ENCODE data around the gene SMARCC2. TPM values are rescaled to one million over a fixed set of nuclear protein-coding genes. Genes with fewer than 3 reads are reported as not detected.
A peak's percentile ranks its signal among the peaks of the same experiment; 100 is the strongest.

The SMARCC2 gene
- total RNA-seq, 1 donor from 2014 or later = 33.7 TPM

GRCh38 chr12:56188778-56189098 is 545 bp downstream of the SMARCC2 start:
- no peaks in the 10 kb centered on the region for H3K27me3 ChIP-seq (ENCODE audit: control insufficient read depth, insufficient read depth, low read length)
- no peak for DNase-seq (ENCODE audit: low read depth)
- H3K4me3 ChIP-seq (ENCODE audit: low read depth, low read length) = peak overlapping the region; percentile 79
- TF ChIP-seq, protein P1, sequence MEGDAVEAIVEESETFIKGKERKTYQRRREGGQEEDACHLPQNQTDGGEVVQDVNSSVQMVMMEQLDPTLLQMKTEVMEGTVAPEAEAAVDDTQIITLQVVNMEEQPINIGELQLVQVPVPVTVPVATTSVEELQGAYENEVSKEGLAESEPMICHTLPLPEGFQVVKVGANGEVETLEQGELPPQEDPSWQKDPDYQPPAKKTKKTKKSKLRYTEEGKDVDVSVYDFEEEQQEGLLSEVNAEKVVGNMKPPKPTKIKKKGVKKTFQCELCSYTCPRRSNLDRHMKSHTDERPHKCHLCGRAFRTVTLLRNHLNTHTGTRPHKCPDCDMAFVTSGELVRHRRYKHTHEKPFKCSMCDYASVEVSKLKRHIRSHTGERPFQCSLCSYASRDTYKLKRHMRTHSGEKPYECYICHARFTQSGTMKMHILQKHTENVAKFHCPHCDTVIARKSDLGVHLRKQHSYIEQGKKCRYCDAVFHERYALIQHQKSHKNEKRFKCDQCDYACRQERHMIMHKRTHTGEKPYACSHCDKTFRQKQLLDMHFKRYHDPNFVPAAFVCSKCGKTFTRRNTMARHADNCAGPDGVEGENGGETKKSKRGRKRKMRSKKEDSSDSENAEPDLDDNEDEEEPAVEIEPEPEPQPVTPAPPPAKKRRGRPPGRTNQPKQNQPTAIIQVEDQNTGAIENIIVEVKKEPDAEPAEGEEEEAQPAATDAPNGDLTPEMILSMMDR (IDR thresholded peaks at IDR 0.05; ENCODE audit: insufficient read depth, low read length, poor library complexity, severe bottlenecking) = no peak
- H3K36me3 ChIP-seq (ENCODE audit: control insufficient read depth, insufficient read depth, low read length) = no peaks in the 10 kb centered on the region

DNA sequence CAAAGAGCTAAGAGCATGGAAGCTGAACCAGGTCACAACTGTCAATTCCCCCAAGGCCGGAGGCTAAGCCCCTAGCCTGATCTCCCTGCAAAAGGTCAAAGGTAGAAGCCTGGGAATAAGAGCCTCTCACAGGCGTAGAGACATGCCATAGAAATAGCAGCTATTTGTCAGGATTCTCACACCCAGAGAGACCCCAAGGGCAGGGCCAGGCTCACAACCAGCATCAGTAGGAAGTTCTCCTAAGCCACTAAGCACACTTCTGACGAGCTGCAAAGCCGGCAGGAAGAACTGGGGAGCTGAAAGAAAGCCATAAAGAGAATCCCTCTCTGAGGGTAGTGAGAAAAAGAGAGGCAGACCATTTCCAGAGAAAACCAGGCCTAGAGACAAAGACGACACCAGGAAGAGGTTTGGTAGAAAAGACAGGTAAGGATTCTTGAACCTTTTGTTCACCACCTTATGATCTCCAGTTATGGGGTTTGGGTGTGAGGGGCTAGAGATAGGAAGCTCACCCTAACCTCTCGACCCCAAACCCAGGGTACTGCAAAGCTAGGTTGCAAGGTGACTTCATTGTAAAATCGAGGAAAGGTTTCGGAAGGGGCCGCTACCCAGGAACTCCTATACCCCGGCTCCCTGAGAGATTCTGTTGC is 1.0 kb downstream of the SMARCC2 start:
- H3K27me3 ChIP-seq (ENCODE audit: control insufficient read depth, insufficient read depth, low read length) = no peaks in the 10 kb centered on the region
- H3K4me3 ChIP-seq (ENCODE audit: low read depth, low read length) = peak overlapping the region; percentile 79
- TF ChIP-seq, protein P1 (IDR thresholded peaks at IDR 0.05; ENCODE audit: insufficient read depth, low read length, poor library complexity, severe bottlenecking) = no peak
- no peak for DNase-seq (ENCODE audit: low read depth)
- H3K36me3 ChIP-seq (ENCODE audit: control insufficient read depth, insufficient read depth, low read length) = no peaks in the 10 kb centered on the region

DNA sequence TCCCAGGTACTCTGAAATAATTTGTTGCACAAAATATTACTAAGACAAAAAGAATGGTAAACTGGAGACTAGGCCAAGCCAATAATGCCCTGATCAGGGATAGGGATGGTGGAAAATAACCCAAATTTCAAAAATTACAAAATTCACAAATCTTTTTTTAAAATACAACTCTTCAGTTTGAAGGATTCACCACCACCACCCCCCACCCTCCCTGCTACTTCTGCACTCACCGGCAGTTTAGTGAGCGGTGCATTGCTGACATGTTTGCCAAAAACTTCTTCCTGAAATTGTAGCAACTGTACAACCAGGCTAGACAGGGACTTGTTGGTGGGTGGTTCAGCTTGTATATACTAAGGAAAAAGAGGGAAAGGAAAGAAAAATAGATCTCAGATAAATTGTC is 2.3 kb downstream of the SMARCC2 start:
- DNase-seq (ENCODE audit: low read depth) = no peak
- H3K4me3 ChIP-seq (ENCODE audit: low read depth, low read length) = no peak overlapping the region
- TF ChIP-seq, protein P1 (IDR thresholded peaks at IDR 0.05; ENCODE audit: insufficient read depth, low read length, poor library complexity, severe bottlenecking) = no peak
- H3K36me3 ChIP-seq (ENCODE audit: control insufficient read depth, insufficient read depth, low read length) = peaks cover 2% of the 10 kb centered on the region
- no peaks in the 10 kb centered on the region for H3K27me3 ChIP-seq (ENCODE audit: control insufficient read depth, insufficient read depth, low read length)

DNA sequence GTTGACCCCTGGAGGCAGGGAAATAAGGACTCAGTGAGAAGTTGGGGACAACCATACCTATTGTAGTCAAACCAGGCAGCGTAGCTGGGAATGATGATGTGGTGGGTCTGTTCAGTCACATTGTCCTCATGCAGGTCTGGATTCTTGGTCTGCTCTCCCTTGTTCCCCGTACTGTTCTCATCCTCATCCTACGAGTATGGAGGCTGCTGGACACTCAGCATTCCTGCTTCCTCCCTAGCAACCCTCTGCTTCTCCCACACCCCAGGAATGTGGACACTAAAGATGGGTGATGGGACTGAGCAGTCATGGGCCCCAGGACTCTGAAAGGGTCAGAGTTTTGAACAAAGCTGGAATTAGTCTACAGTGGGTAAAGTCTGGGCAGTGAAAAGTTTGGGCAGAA is 10.9 kb downstream of the SMARCC2 start:
- TF ChIP-seq, protein P1 (IDR thresholded peaks at IDR 0.05; ENCODE audit: insufficient read depth, low read length, poor library complexity, severe bottlenecking) = no peak
- H3K4me3 ChIP-seq (ENCODE audit: low read depth, low read length) = no peak overlapping the region
- no peak for DNase-seq (ENCODE audit: low read depth)
- peaks cover 7% of the 10 kb centered on the region for H3K36me3 ChIP-seq (ENCODE audit: control insufficient read depth, insufficient read depth, low read length)
- no peaks in the 10 kb centered on the region for H3K27me3 ChIP-seq (ENCODE audit: control insufficient read depth, insufficient read depth, low read length)

GRCh38 chr12:56172839-56173238 is 16.4 kb downstream of the SMARCC2 start:
- H3K4me3 ChIP-seq (ENCODE audit: low read depth, low read length) = no peak overlapping the region
- peaks cover 7% of the 10 kb centered on the region for H3K36me3 ChIP-seq (ENCODE audit: control insufficient read depth, insufficient read depth, low read length)
- TF ChIP-seq, protein P1 (IDR thresholded peaks at IDR 0.05; ENCODE audit: insufficient read depth, low read length, poor library complexity, severe bottlenecking) = no peak
- DNase-seq (ENCODE audit: low read depth) = no peak
- H3K27me3 ChIP-seq (ENCODE audit: control insufficient read depth, insufficient read depth, low read length) = no peaks in the 10 kb centered on the region

GRCh38 chr12:56169229-56169759 is 20.0 kb downstream of the SMARCC2 start:
- DNase-seq (ENCODE audit: low read depth) = no peak
- TF ChIP-seq, protein P1 (IDR thresholded peaks at IDR 0.05; ENCODE audit: insufficient read depth, low read length, poor library complexity, severe bottlenecking) = no peak
- Histone ChIP-seq H3K4me3 (ENCODE audit: low read depth, low read length) (no peak overlapping the region), H3K36me3 (ENCODE audit: control insufficient read depth, insufficient read depth, low read length) (peaks cover 7% of the 10 kb centered on the region), H3K27me3 (ENCODE audit: control insufficient read depth, insufficient read depth, low read length) (no peaks in the 10 kb centered on the region)
